AG04450 (cell line): ENCODE data around the gene TCHHL1. TPM values are rescaled to one million over a fixed set of nuclear protein-coding genes. Genes with fewer than 3 reads are reported as not detected.
A peak's percentile ranks its signal among the peaks of the same experiment; 100 is the strongest.

Experiments used
- CTCF ChIA-PET: fragments of 300-600, 350-600 bp; formaldehyde crosslinking; extraction: SDS; loops from one replicate; lab custom pipeline; 2022; ENCODE audit warnings: antibody characterized with exemption, inconsistent platforms; lab: Charles Lee
- POLR2A ChIA-PET: fragments of 350-600 bp; formaldehyde crosslinking; extraction: SDS; loops from one replicate; lab custom pipeline; 2021; ENCODE audit warnings: antibody characterized with exemption, inconsistent platforms; lab: Yijun Ruan, JAX
- DNase-seq: peaks from one replicate; pipeline ENCODE4 v3.0.0-alpha.2; 2011; ENCODE audit warnings: low read depth, low spot score
- H3K27ac ChIP-seq: one replicate; pipeline ENCODE4 v1.5.1; 2012; ENCODE audit warnings: low read depth, low read length, control low read depth
- H3K27me3 ChIP-seq: one replicate; pipeline ENCODE4 v1.6.0; 2012; ENCODE audit warnings: low read length; ENCODE audit not compliant: control insufficient read depth, insufficient read depth
- H3K4me3 ChIP-seq: 2 replicates; pipeline ENCODE4 v1.5.1; 2011; ENCODE audit warnings: mild to moderate bottlenecking, low read depth, low read length, control low read depth
- H3K9me3 ChIP-seq: 2 replicates; pipeline ENCODE4 v1.5.1; 2012; ENCODE audit warnings: low read length; ENCODE audit not compliant: control insufficient read depth, insufficient read depth
- polyA plus RNA-seq: library from polyadenylated mRNA; depleted of rRNA; stranded (reverse); fragments of >200 nt; gene quantifications from 2 replicates; pipeline ENCODE4 v1.2.3, GENCODE V29; 2011
- TF ChIP-seq, protein P1 (sequence below): IDR thresholded peaks from 2 replicates; pipeline ENCODE4 v1.5.1; 2011; ENCODE audit warnings: low read depth, low read length, control low read depth, inconsistent platforms

Gene TCHHL1
- polyA plus RNA-seq, 1 experiment = not detected

DNA sequence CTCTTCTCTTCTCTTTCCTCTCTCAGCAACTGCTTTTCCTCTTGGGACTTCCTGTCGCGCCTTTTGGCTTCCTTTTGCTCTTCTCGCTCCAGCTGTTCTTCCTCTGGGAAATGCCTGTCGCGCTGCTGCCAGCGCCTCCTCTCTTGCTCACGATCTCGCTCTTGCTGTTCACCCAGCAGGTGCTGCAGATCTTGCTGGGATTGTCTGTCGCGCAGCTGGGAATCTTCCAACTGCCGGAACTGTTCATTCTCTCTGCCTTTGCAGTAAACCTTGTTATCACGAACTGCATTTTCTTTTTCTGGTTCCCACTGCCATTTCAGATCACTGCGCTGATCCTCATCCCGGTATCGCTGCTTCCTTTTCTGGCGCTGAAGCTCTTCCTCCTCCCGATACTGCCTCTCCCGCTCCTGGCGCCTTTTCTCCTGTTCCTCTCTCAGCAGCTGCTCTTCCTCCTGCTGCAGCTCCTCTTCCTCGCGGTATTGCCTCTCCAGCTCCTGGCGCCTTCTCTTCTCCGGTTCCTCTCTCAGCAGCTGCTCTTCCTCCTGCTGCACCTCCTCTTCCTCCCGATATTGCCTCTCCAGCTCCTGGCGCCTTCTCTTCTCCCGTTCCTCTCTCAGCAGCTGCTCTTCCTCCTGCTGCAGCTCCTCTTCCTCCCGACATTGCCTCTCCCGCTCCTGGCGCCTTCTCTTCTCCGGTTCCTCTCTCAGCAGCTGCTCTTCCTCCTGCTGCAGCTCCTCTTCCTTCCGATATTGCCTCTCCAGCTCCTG, 20.6 kb upstream of the TCHHL1 start:
- H3K9me3 ChIP-seq = peaks cover 33% of the 10 kb centered on the region
- H3K4me3 ChIP-seq = peak overlapping the region; percentile 53
- CTCF ChIA-PET = interaction anchor here (1.4 to 1.7 kb wide), 2 partner anchors 32 to 56 kb away, joined by 4 to 6 read pairs; no protein-coding TSS in a partner anchor
- TF ChIP-seq, protein P1, sequence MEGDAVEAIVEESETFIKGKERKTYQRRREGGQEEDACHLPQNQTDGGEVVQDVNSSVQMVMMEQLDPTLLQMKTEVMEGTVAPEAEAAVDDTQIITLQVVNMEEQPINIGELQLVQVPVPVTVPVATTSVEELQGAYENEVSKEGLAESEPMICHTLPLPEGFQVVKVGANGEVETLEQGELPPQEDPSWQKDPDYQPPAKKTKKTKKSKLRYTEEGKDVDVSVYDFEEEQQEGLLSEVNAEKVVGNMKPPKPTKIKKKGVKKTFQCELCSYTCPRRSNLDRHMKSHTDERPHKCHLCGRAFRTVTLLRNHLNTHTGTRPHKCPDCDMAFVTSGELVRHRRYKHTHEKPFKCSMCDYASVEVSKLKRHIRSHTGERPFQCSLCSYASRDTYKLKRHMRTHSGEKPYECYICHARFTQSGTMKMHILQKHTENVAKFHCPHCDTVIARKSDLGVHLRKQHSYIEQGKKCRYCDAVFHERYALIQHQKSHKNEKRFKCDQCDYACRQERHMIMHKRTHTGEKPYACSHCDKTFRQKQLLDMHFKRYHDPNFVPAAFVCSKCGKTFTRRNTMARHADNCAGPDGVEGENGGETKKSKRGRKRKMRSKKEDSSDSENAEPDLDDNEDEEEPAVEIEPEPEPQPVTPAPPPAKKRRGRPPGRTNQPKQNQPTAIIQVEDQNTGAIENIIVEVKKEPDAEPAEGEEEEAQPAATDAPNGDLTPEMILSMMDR = no peak
- POLR2A ChIA-PET = no interaction called here
- no peak overlapping the region for H3K27ac ChIP-seq
- H3K27me3 ChIP-seq = peaks cover 79% of the 10 kb centered on the region
- no peak for DNase-seq

DNA sequence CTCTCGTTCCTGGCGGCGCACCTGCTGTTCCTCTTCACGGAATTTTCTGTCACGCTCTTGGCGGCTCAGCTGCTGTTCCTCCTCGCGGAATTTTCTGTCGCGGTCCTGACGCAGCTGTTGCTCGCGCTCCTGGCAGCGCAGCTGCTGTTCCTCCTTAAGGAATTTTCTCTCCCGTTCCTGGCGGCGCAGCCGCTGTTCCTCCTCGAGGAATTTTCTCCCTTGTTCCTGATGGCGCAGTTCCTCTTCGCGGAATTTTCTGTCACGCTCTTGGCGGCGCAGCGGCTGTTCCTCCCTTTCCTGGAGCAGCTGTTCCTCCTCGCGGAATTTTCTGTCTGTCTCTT, 20.0 kb upstream of the TCHHL1 start:
- H3K27me3 ChIP-seq = peaks cover 74% of the 10 kb centered on the region
- H3K9me3 ChIP-seq = peaks cover 33% of the 10 kb centered on the region
- no peak overlapping the region for H3K4me3 ChIP-seq
- POLR2A ChIA-PET = no interaction called here
- DNase-seq = no peak
- CTCF ChIA-PET = no interaction called here
- TF ChIP-seq, protein P1 = no peak
- H3K27ac ChIP-seq = no peak overlapping the region

DNA sequence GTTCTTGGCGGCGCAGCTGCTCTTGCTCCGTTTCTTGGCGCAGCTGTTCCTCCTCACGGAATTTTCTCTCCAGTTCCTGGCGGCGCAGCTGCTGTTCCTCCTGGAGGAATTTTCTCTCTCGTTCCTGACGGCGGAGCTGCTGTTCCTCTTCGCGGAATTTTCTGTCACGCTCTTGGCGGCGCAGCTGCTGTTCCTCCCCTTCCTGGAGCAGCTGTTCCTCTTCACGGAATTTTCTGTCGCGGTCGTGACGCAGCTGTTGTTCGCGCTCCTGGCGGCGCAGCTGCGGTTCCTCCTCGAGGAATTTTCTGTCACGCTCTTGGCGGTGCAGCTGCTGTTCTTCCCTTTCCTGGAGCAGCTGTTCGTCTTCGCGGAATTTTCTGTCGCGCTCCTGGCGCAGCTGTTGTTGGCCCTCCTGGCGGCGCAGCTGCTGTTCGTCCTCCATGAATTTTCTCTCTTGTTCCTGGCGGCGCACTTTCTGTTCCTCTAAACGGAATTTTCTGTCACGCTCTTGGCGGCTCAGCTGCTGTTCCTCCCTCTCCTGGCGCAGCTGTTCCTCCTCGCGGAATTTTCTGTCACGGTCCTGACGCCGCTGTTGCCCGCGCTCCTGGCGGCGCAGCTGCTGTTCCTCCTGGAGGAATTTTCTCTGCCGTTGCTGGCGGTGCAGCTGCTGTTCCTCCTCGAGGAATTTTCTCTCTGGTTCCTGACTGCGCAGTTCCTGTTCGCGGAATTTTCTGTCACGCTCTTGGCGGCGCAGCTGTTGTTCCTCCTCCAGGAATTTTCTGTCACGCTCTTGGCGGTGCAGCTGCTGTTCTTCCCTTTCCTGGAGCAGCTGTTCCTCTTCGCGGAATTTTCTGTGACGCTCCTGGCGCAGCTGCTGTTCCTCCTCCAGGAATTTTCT, 19.4 kb upstream of the TCHHL1 start:
- Histone ChIP-seq H3K27me3 (peaks cover 69% of the 10 kb centered on the region), H3K4me3 (peak overlapping the region; percentile 22; the same call in 1 of the 2 replicates), H3K27ac (no peak overlapping the region), H3K9me3 (peaks cover 33% of the 10 kb centered on the region)
- POLR2A ChIA-PET = no interaction called here
- TF ChIP-seq, protein P1 = no peak
- no peak for DNase-seq
- CTCF ChIA-PET = no interaction called here

DNA sequence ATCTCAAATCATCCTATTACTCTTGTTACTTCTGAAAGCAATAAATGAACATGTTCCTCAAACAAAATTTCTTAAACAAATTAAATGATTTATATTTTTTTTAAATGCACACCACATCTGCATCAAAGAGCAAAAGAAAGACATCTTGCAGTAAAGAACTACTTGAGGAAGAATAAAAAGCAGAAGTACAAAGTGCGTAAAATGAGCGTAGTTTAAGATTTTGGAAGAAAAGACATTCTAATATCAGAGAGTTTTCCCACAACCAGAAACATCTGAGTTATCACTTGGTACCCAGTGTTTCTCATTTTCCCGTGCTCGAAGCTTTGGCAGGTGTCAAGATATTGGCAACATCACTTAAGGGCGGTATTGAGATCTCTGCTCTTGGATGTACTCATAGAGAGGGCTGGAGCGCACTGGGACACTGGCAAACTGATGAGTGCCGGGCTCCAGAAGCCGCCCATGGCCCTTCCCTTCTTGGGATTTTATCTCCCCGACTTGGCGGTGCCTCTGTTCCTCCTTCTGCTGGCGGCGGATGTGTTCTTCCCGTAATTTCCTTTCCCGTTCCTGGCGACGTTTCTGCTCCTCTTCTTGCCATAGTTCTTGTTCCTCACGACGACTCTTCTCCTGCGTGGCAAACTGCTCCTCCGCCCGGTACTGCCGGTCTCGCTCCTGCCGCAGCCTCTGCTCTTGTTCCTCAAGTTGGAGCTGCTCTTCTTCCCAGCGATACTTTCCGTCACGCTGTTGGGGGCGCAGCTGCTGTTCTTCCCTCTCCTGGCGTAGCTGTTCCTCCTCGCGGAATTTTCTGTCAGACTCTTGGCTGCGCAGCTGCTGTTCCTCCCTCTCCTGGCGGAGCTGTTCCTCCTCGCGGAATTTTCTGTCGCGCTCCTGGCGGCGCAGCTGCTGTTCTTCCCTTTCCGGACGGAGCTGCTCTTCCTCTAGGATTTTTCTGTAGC, 18.4 kb upstream of the TCHHL1 start:
- TF ChIP-seq, protein P1 = no peak
- no peak for DNase-seq
- no peak overlapping the region for H3K27ac ChIP-seq
- no peak overlapping the region for H3K4me3 ChIP-seq
- H3K9me3 ChIP-seq = peaks cover 33% of the 10 kb centered on the region
- POLR2A ChIA-PET = no interaction called here
- CTCF ChIA-PET = no interaction called here
- peaks cover 60% of the 10 kb centered on the region for H3K27me3 ChIP-seq
